Heart right ventricle (tissue), 16 donors: ENCODE measurements around the gene ABLIM2. TPM values are rescaled to one million over a fixed set of nuclear protein-coding genes. Genes with fewer than 3 reads are reported as not detected.
A peak's percentile ranks its signal among the peaks of the same experiment; 100 is the strongest.

Source experiments
- ATAC-seq, 8 donors: fragments of 200-7000 bp; cut with Tn5 transposase; one replicate each; pipeline ENCODE4 v1.9.1; 2020; ENCODE audit warnings: mild to moderate bottlenecking in 8 of 8, moderate library complexity in 8 of 8, moderate number of reproducible peaks in 1 of 8
- DNase-seq, 2 donors: peaks; one replicate each; pipeline ENCODE4 v3.0.0-alpha.2; 2020
- H3K27ac ChIP-seq, 10 donors: fragments of 200-600 bp; sonication (generic) in 2 of 10; one replicate each; pipeline versions ENCODE4 v1.5.0 to v1.8.0; 2020 to 2022; ENCODE audit warnings: mild to moderate bottlenecking in 3 of 10
- H3K27me3 ChIP-seq, 7 donors: fragments of 200-600 bp; one replicate each; pipeline ENCODE4 v1.8.0; 2021 to 2022; ENCODE audit warnings: mild to moderate bottlenecking in 2 of 7
- H3K36me3 ChIP-seq, 9 donors: fragments of 200-600 bp; sonication (generic) in 1 of 9; one replicate each; pipeline versions ENCODE4 v1.5.0 to v1.8.0; 2020 to 2022; ENCODE audit warnings: mild to moderate bottlenecking in 2 of 9
- H3K4me1 ChIP-seq, 9 donors: fragments of 200-600 bp; sonication (generic) in 1 of 9; one replicate each; pipeline versions ENCODE4 v1.5.0 to v1.8.0; 2020 to 2022; ENCODE audit warnings: mild to moderate bottlenecking in 4 of 9
- H3K4me3 ChIP-seq, 10 donors: fragments of 200-600 bp; sonication (generic) in 2 of 10; one replicate each; pipeline versions ENCODE4 v1.5.0 to v1.8.0; 2020 to 2022; ENCODE audit warnings: mild to moderate bottlenecking in 7 of 10, moderate library complexity in 2 of 10
- H3K9me3 ChIP-seq, 11 donors: fragments of 200-600 bp in 10 of 11; sonication (generic) in 2 of 11; one replicate each; pipeline versions ENCODE4 v1.5.0 to v1.8.0; 2013 to 2022; ENCODE audit warnings: mild to moderate bottlenecking in 2 of 11, control low read depth in 1 of 11, moderate library complexity in 1 of 11
- CTCF ChIP-seq, 9 donors: fragments of 200-600 bp; sonication (generic) in 2 of 9; IDR thresholded peaks; one replicate each; pipeline versions ENCODE4 v1.5.0 to v1.8.0; 2021 to 2022; ENCODE audit warnings: antibody characterized with exemption in 9 of 9, mild to moderate bottlenecking in 5 of 9, moderate library complexity in 1 of 9
- WGBS, 2 donors: extraction: QIAGEN DNeasy Blood & Tissue Kit; methylation state at CpG; one replicate each; pipeline ENCODE4 v1.1.7; 2013; ENCODE audit warnings: inconsistent platforms in 1 of 2; 5-methylcytosine and 5-hydroxymethylcytosine counted together
- intact Hi-C, 10 donors: fragments of 100-400 bp; cut with DNase I; formaldehyde crosslinking; loops; one replicate each; pipeline versions ENCODE4 v1.11.1 to v1.14.2; 2022
- polyA plus RNA-seq, 2 donors: library from polyadenylated mRNA; stranded (reverse); fragments of 200-250 nt; gene quantifications; one replicate each; pipeline ENCODE4 v1.2.3, GENCODE V29; 2013
- total RNA-seq, 10 donors: library from RNA; stranded (reverse); fragmentation: NEBNext Ultra II Directional in 3 of 10; extraction: Animal tissue kit (Norgen Biotek cat#: 25700) in 3 of 10; gene quantifications; one replicate each; pipeline versions ENCODE4 v1.2.1 to v1.2.4, GENCODE V29; 2021 to 2023
- donor health status: Arrhythmogenic right ventricular cardiomyopathy.
- donor health status: ischemic (EF 13 %, LVEDD 7.1; RV severe dilation, severe dysfunction).
- donor health status: healthy with polysubstance abuse.
- donor health status: DM: no; HTN: yes; CAD: no.
- donor health status: DM: no; HTN: no; CAD: no.
- donor health status: ischemic (EF 25% LVEDD 6.9; RV normal size, moderate dysfunction).
- donor health status: ischemic (EF 25% LVEDD 5.7; RV mildly dilated, moderate dysfunction).
- donor health status: healthy.
- donor health status: DM: yes; HTN: yes; CAD: no.
- donor health status: Ischemic cardiomyopathy.
- donor health status: ischemic (EF 35%, LVEDD 5.7; RV mildly dilated, moderate dysfunction).
- donor health status: nonischemic (EF 11% LVEDD 7.7; RV severe dilation, severe dysfunction).
- donor health status: DM: yes; HTN: yes; CAD: no.
- donor health status: PGD.
- donor health status: ischemic (EF 29% LVEDD 5.4; RV normal size, mild dysfunction).
- donor health status: nonischemic (EF 23%, LVEDD 6.1; RV moderate dilation, normal function).

ABLIM2 gene
- total and polyA plus RNA-seq, 12 donors = 7.2 to 27.8 (median 17.6) TPM

GRCh38 chr4:8024073-8024786, 134.4 kb downstream of the ABLIM2 start:
- 55 to 65% methylated on average over 25 of the region's 25 CpGs for WGBS, 2 donors
- DNase-seq = no peak

GRCh38 chr4:8023696-8024033, 134.9 kb downstream of the ABLIM2 start:
- WGBS, 2 donors = 92% methylated on average over 8 of the region's 8 CpGs
- Histone ChIP-seq H3K27ac (no peak overlapping the region), H3K4me1 (peaks cover 0 to 3% (median 0%) of the 10 kb centered on the region in 9 donors), H3K36me3 (no peaks in the 10 kb centered on the region), H3K4me3 (no peak overlapping the region), H3K27me3 (no peaks in the 10 kb centered on the region), H3K9me3 (no peaks in the 10 kb centered on the region)
- DNase-seq (no peak), ATAC-seq (no peak)
- no peak for TF ChIP-seq CTCF (IDR thresholded peaks at IDR 0.05)
- intact Hi-C loops = no loop called here

More at GRCh38 chr4:8024073-8024786, 134.4 kb downstream of the ABLIM2 start:
- intact Hi-C loops = no loop called here
- Histone ChIP-seq H3K4me1 (peaks cover 0 to 3% (median 0%) of the 10 kb centered on the region in 9 donors), H3K4me3 (no peak overlapping the region), H3K36me3 (no peaks in the 10 kb centered on the region), H3K9me3 (no peaks in the 10 kb centered on the region), H3K27me3 (no peaks in the 10 kb centered on the region), H3K27ac (no peak overlapping the region)
- no peak for TF ChIP-seq CTCF (IDR thresholded peaks at IDR 0.05)
- peak in 1 of 8 donors; percentile 13 for ATAC-seq

GRCh38 chr4:8022767-8023695, 135.6 kb downstream of the ABLIM2 start:
- H3K9me3 ChIP-seq = no peaks in the 10 kb centered on the region
- no peak overlapping the region for H3K4me3 ChIP-seq
- no peak overlapping the region for H3K27ac ChIP-seq
- no peak for TF ChIP-seq CTCF (IDR thresholded peaks at IDR 0.05)
- no peaks in the 10 kb centered on the region for H3K36me3 ChIP-seq
- intact Hi-C loops = no loop called here
- peaks cover 0 to 3% (median 0%) of the 10 kb centered on the region in 9 donors for H3K4me1 ChIP-seq
- ATAC-seq (no peak), DNase-seq (no peak)
- no peaks in the 10 kb centered on the region for H3K27me3 ChIP-seq
- 89% methylated on average over 29 of the region's 29 CpGs for WGBS, 2 donors

- WGBS, 2 donors = 75 to 77% methylated on average over 13 of the region's 13 CpGs
- H3K9me3 ChIP-seq = no peaks in the 10 kb centered on the region
- no peaks in the 10 kb centered on the region for H3K27me3 ChIP-seq
- intact Hi-C loops = no loop called here
- TF ChIP-seq CTCF (IDR thresholded peaks at IDR 0.05) = no peak
- DNase-seq (no peak), ATAC-seq (no peak)
- peaks cover 0 to 3% (median 0%) of the 10 kb centered on the region in 9 donors for H3K4me1 ChIP-seq
- H3K36me3 ChIP-seq = no peaks in the 10 kb centered on the region
- no peak overlapping the region for H3K27ac ChIP-seq
- H3K4me3 ChIP-seq = no peak overlapping the region
These were observed 136.8 kb downstream of the ABLIM2 start for GRCh38 chr4:8021796-8022195.
